HepG2 (cell line): ENCODE data around the gene PDZRN4.

Source experiments
- BRCA1 ChIP-seq: sonication (generic); formaldehyde crosslinking; IDR thresholded peaks from 2 replicates; pipeline ENCODE4 v1.4.0; 2020; ENCODE audit warnings: missing genetic modification reagents
- BRF2 ChIP-seq: sonication (generic); formaldehyde crosslinking; IDR thresholded peaks from 2 replicates; pipeline ENCODE4 v1.8.1; 2022; ENCODE audit warnings: mild to moderate bottlenecking, missing genetic modification reagents
- CHD4 ChIP-seq: fragments of 200-600 bp; sonication (generic); IDR thresholded peaks from 2 replicates; pipeline ENCODE4 v1.7.0; 2017; ENCODE audit warnings: mild to moderate bottlenecking, low read length, borderline replicate concordance
- CTCF ChIP-seq: sonication (generic); formaldehyde crosslinking; IDR thresholded peaks from 2 replicates; pipeline ENCODE4 v1.5.0; 2020; ENCODE audit warnings: mild to moderate bottlenecking, missing genetic modification reagents, moderate library complexity
- GMEB1 ChIP-seq: sonication (generic); formaldehyde crosslinking; IDR thresholded peaks from 2 replicates; pipeline ENCODE4 v1.5.1; 2020; ENCODE audit warnings: missing genetic modification reagents, mild to moderate bottlenecking, borderline replicate concordance
- HNF4G ChIP-seq, 2 experiments: sonication (generic) in 1 of 2; formaldehyde crosslinking in 1 of 2; IDR thresholded peaks; 2 replicates each; pipeline versions ENCODE4 v1.4.0 to v1.6.1; 2011 to 2020; ENCODE audit warnings: borderline replicate concordance in 2 of 2, low read depth in 2 of 2, mild to moderate bottlenecking in 2 of 2, low read length in 1 of 2, missing genetic modification reagents in 1 of 2, moderate library complexity in 1 of 2
- ONECUT2 ChIP-seq: sonication (generic); formaldehyde crosslinking; IDR thresholded peaks from 2 replicates; pipeline ENCODE4 v1.4.0; 2020; ENCODE audit warnings: missing genetic modification reagents
- TARDBP ChIP-seq: sonication (generic); formaldehyde crosslinking; IDR thresholded peaks from 2 replicates; pipeline ENCODE4 v1.8.0; 2022; ENCODE audit warnings: mild to moderate bottlenecking, missing genetic modification reagents
- ZFX ChIP-seq: sonication (generic); formaldehyde crosslinking; IDR thresholded peaks from 2 replicates; pipeline ENCODE4 v1.4.0; 2020; ENCODE audit warnings: mild to moderate bottlenecking, low read depth, missing genetic modification reagents, moderate library complexity
- ZNF280B ChIP-seq: sonication (generic); formaldehyde crosslinking; IDR thresholded peaks from 2 replicates; pipeline ENCODE4 v1.5.0; 2020; ENCODE audit warnings: missing genetic modification reagents, mild to moderate bottlenecking, borderline replicate concordance
- ZNF646 ChIP-seq: sonication (generic); formaldehyde crosslinking; IDR thresholded peaks from 2 replicates; pipeline ENCODE4 v1.9.0; 2021; ENCODE audit warnings: mild to moderate bottlenecking, missing genetic modification reagents
- ZNF747 ChIP-seq: sonication (generic); formaldehyde crosslinking; IDR thresholded peaks from 2 replicates; pipeline ENCODE4 v1.8.1; 2023; ENCODE audit warnings: missing genetic modification reagents, mild to moderate bottlenecking, borderline replicate concordance
- ZSCAN5A ChIP-seq: sonication (generic); formaldehyde crosslinking; IDR thresholded peaks from 2 replicates; pipeline ENCODE4 v1.8.0; 2022; ENCODE audit warnings: mild to moderate bottlenecking, missing genetic modification reagents, borderline replicate concordance

GRCh38 chr12:41189395-41190251, 1.5 kb downstream of the PDZRN4 start:
- TF ChIP-seq BRCA1 (no peak), CTCF (CRISPR knock-in tag) (no peak), ZNF280B (CRISPR knock-in tag) (no peak), ZNF747 (CRISPR knock-in tag) (no peak), TARDBP (CRISPR knock-in tag) (no peak), BRF2 (CRISPR knock-in tag) (no peak), GMEB1 (no peak), ZSCAN5A (CRISPR knock-in tag) (no peak), ZFX (CRISPR knock-in tag) (no peak), ONECUT2 (no peak), ZNF646 (CRISPR knock-in tag) (no peak), CHD4 (no peak), HNF4G (IDR thresholded peaks at IDR 0.05; ENCODE audit: borderline replicate concordance, low read depth, low read length) (no peak), HNF4G (CRISPR knock-in tag; IDR thresholded peaks at IDR 0.05; ENCODE audit: borderline replicate concordance, low read depth) (no peak)
